ENCODE results near the gene THADA.
"Not testable (repeated sequence)": the region's sequence is repeated elsewhere in the genome, so short reads cannot be mapped to it uniquely, and the experiment has no call there.

Gene THADA

DNA sequence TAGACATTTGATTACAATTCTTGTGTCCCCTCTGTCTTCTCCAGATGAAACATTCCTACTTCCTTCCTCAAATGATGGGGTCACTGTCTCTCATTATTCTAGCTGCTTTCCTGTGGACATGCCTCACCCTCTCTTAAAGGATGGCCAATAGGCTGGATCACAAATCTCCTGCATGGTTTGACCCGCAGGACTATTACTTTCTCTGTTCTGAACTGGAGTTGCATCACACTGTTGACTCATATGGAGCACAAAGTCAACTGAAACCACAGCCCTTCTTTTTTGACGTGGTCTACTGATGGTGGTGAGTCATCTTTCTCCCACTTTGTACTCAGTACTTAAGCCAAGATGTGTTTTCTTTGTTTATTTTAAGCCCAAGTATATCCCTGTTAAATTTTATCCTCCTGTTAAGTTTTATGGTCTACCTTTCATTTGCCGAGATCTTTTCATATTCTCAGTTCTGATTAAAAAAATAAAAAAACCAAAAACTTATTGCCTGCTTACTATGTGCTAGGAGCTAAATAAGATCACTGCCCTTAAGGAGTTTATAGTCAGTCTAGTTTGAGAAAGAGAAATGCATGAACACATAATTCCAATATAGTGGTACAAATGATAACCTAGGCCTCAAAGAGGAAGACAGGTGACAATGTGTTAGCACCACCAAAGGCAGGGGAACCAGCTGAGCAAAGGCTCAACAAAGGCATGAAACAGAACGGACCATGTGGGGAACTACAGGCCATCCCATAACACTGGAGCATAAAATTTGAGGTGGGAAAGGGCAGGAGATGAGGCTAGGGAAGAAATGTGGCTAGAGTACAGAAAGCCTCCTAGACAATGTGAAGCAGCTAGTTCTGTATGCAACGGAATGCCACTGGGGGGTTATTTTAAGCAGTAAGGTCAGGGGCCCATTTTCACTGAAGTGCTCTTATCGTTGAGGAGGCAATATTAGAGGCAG is 301.8 kb downstream of the THADA start:
- peak; percentile 30 to 70 for DNase-seq

DNA sequence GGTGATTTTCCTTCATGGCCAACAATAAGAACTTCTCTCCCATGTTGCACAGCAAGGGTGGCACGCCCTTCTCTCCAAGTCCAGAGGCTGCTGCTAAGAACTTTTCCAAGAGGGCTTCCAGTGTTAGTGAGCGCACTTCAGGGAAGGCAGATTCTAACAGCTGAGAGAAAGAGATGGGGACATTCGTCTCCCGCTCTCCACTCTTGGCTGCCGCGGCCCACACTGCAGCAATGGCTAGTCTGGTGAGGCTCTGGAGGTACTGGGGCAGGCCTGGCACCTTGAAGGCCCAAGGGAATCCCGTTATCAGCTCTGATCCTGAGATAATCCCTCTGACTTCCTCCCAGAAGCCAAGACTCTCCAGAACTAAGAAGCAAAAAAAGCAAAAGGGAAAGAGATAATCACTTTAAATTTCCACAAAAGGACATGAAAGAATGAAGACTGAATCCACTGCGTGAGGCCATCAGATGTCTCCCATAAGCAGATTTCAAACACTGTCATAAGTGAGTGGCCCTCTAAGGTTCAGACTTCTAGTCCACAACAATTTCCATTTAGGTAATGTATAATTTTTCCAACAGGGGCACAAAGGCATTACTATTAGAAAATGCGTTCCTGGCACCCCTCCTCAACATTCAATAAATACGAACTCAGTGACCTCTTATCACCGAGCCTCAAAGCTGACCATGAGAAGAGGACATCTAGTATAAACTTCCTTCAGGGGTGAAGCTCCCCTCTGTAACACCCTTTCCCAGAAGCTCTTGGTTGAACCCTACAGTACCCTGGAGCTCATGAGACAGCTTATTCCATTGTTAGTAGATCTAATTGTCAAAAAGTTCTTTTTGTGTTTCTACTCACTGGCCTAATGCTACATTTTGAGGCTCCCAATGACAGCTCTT is 302.7 kb downstream of the THADA start:
- no peak for DNase-seq

DNA sequence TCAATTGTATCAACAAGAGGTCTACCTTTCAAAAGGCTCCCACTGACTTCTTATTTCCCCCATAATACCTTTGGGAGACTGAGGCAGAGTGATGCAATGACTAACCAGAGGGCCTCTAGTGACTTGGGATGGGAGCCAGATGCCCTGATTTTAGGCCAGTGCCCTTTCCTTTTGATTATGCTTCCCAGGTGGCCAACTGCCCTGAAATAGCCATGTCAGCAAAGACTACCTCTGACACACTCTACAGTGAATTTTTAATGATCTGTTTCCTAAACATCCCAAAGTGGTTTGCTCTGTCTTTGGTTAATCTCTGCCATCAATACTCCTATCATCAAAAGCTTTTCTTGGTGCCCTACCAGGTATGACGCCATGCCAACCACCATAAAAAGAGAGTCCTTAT is 303.5 kb downstream of the THADA start:
- no peak for DNase-seq

GRCh38 chr2:43289331-43289730 is 306.5 kb downstream of the THADA start:
- DNase-seq = no peak

DNA sequence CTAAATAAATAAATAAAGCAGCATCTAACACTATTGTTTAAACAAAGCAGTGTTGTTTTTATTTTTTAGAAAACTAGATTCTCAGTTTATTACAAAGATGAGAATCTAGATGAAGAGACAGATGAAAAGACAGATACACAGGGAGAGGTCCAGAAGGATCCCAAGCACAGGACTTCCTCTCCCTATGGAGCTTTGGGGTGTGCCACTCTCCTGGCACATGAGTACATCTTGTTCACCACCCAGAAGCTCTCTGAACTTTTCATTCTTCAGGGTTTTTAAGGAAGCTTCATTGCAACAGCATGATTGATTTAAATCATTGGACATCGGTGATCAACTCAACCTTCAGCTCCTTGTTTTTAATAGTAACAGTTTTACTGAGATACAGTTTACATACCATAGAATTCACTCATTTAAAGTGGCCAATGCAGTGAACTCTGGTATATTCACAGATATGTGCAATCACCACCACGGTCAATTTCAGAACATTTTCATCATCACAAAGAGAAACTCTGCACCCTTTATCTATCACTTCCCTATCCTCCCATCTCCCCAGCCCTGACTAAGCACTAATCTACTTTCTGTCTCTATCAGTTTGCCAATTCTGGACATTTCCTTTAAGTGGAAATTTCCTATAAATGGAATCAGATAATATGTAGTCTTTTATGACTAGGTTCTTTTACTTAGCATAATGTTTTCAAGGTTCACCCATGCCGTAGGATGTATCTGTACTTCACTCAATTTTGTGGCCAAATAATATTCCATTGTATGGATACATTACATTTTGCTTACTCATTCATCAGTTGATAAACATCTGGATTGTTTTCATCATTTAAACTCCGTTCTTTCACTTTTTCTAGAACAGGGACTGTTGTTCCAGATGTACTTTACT is 307.2 kb downstream of the THADA start:
- no peak for DNase-seq

- DNase-seq = no peak
Observed at GRCh38 chr2:43285987-43286386, 309.9 kb downstream of the THADA start.

DNA sequence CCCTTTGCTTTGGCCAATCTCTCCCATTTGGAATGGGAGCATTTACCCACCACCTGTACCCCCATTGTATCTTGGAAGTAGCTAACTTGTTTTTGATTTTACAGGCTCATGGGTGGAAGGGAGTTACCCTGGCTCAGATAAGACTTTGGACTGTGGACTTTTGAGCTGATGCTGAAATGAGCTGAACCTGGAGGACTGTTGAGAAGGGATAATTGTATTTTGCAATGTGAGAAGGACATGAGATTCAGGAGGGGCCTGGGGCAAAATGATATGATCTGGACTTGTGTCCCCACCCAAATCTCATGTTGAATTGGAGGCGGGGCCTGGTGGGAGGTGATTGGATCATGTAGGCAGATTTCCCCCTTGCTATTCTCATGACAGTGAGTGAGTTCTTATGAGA is 310.9 kb downstream of the THADA start:
- DNase-seq = no peak

- DNase-seq = not testable (repeated sequence)
Observed at GRCh38 chr2:43284347-43284746, 311.5 kb downstream of the THADA start.

- no peak for DNase-seq
Observed at GRCh38 chr2:43280994-43281393, 314.8 kb downstream of the THADA start.

GRCh38 chr2:43279317-43279840 is 316.5 kb downstream of the THADA start:
- DNase-seq = no peak

- no peak for DNase-seq
Observed at GRCh38 chr2:43278564-43279220, 317.1 kb downstream of the THADA start.

DNA sequence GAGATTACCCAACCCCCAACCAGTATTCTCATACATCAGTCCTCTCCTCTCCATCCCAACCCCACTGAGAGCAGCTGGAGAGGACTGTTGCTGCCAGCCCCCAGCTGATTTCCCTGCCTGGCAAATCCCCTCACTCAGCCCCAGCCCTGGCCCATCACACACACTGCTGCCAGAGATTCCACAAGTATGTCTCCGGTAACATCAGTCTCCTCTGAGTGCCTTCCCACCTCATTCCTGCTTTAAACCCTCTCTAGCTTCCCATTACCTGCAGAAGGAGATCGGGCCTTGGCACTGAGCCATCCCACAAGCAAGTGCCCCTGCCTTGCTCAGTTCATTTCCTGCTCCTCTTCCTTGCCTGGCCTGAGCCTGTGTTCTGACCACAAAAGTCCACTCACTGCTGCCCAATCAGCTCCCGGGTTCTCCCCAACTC is 318.9 kb downstream of the THADA start:
- peak in 1 of 2 donors; percentile 17 for DNase-seq

DNA sequence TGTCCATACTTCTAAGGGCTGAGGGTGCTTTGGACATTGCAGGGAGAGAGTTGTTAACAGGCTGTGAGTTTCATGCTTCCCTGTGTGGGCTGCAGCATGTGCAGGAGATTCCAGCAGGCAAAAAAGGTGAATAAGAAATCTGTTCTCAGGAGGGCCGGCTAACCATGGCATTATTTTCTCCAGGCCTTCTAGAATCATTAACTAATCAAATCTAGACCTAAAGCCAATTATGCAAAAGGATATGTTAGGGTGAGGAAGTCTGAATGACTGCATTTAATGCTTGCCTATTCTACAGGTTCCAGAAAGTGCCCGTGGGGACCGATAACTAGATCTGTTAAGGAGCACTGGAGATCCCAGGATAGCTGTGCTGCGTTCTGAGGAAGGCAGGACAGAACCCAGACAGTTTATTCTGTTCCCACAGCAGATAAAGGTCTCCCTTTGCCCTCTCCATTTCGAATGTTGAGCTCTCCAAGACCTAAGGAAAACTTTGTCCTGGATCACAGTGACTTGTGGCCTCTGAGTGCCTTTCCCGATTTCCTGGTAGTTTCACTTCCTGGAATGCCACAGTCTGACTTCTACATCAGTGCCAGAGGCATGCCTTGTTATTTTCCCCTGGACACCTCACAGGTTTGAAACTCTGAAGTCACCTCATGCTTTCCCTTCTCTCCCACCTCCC is 319.4 kb downstream of the THADA start:
- DNase-seq = no peak

DNA sequence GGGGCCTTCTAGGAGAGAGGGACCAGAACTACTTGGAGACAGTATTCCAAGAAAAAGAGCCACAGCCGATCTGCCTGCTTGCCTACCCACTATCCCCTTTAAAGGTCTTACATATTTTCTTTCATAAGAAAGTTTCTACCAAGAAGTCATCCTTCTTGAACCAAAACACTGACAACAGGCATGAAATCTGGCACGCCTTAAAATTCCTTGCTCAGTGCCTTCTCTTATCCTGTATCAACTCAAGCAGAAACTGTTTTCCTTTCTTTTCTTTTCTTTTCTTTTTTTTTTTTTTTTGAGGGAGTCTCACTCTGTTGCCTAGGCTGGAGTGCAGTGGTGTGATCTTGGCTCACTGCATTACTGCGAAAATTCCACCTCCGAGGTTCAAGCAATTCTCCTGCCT is 321.1 kb downstream of the THADA start:
- no peak for DNase-seq

DNA sequence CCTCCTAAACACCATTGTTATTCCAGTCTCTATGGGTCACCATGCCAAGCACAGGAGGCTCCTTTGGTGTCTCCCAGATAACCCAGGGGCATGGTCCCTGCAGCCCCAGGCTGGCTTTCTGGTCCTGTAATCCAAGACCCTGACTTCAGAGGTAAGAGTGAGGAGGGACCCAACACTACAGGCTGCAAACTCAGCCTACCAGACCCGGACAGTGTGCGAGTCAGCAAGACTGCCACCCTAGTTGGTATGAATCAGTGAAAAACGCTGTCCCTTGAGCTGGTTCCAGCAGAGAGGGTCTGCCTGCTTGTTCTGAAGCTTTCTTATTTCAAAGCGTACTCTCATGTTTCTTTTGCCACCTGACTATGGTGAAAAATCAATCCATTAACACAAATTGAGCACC is 321.8 kb downstream of the THADA start:
- no peak for DNase-seq

DNA sequence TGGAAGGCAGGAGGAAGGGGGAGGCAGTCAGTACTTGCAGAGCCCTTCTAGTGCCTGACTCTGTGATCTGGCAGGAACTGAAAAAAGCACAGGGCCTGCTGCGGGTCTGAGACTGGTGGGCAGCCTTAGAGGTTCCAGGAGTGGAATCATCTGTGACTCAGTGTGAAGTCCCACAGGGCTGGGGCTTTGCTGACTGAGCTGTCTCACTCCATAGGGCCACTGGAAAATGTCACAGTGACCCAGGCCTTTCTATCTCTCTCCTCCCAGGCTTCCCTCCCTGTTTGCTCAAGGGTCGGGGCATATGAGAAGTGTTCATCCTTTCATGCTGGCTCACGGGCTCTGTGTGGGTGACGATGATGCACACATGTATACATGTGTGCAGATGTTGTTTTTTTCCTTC is 322.3 kb downstream of the THADA start:
- DNase-seq = no peak

DNA sequence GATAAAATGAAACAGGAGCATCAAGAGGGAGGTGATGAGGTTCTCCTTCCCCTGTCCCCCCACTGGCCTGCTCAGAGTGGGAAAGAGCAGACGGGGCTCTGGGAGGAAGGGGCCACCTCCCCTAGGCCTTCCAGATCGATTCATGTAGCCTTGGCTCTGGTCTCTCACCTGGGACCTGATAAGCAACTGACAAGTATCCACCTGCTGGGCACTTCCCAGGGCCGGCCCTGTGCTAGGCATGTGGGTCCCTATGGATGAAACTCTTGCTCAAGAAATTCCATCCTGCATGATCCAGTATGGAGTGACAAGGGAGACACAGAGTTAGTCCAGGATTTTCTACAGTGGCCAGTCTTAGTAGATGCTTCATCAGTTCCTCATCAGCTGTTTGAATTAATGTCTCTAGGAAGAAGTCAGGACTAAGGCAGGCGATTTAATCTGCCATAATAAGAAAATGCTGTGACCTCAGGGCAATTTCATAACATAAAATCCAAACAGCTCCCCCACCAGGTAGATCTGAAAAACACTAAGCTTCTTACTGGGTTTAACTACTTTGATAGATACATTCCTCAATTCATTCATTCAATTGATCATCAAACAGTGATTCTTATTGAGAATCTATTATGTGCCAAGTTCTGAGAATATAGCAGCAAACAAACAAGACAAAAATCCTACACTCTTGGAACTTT is 324.8 kb downstream of the THADA start:
- DNase-seq = no peak

- no peak for DNase-seq
Observed at GRCh38 chr2:43270461-43270860, 325.4 kb downstream of the THADA start.

GRCh38 chr2:43269706-43270105 is 326.1 kb downstream of the THADA start:
- no peak for DNase-seq

DNA sequence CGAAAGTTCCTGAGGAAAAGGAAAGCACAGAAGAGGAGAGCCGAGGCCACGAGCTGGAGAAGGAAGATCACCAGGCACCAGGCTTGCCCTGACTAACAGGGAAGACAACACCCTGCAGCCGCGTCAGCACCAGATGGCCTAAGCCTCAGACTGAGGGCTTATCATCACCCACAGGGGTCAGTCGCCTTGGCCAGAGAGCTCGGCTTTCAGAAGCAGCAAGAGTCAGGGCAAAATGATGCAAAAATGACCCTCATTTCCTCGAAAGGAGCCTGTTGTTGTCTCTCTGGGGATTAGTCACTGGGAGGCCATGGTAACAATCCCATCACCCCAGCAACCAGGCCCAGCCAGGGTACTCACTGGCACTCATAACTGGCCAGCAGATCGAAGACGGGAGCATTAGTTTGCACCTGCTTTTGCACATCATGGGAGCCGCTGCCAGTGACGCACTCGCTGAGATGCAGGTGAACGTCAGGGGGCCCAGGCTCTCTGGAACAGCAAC is 326.7 kb downstream of the THADA start:
- peak in 1 of 2 donors; percentile 44 for DNase-seq

Measured in CD4-positive, alpha-beta T cell treated with Interleukin-4 for 1 hour (primary cell).